CD4-positive, alpha-beta T cell treated with Interleukin-21 for 1 hour (primary cell): ENCODE results near the gene MRPS25.

Experiments used
- DNase-seq: peaks from one replicate; pipeline ENCODE4 v3.0.0-alpha.2; 2020

Gene MRPS25

GRCh38 chr3:15081960-15082664 is 17.0 kb upstream of the MRPS25 start:
- DNase-seq: no peak

GRCh38 chr3:15079091-15079490 is 14.0 kb upstream of the MRPS25 start:
- no peak for DNase-seq

DNA sequence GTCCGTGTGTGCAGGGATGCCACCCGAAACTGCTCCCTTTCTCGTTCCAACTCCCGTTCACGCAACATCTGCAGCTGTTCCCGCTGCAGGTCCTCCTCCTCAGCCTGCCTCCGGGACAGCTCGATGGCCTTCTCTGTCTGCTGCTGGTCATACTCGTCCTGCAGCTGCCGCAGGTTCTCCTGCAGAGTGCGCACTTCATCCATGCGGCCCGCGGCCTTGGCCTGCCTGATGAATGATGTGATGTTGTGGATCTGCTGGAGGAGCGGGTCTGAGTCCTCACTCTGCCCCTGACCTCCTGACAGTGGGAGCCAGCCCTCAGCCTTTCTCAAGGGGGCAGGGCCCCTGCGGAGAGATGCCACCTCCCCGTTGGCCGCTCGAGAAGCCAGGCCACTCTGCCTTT is 9.4 kb upstream of the MRPS25 start:
- no peak for DNase-seq

- no peak for DNase-seq
These were observed 6.6 kb upstream of the MRPS25 start for GRCh38 chr3:15071699-15072098.

GRCh38 chr3:15069441-15069840 is 4.3 kb upstream of the MRPS25 start:
- no peak for DNase-seq

DNA sequence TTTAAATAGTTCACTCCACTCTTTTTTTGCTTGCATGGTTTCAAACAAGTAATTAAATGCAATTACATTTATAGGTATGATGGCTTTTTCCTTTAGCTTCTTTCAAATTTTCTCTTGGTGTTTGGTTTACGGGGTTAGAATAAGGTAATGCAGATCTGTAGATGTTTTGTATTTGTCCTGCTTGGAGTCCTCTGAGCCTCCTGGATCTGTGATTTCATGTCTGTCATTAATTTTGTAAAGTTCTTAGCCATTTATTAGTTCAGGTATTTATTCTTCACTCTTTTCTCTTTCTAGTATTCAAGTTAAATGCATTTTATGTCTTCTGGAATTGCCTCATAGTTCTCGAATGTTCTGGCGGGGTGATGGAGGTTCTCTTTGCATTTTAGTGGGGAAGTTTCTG is 1.4 kb upstream of the MRPS25 start:
- no peak for DNase-seq

DNA sequence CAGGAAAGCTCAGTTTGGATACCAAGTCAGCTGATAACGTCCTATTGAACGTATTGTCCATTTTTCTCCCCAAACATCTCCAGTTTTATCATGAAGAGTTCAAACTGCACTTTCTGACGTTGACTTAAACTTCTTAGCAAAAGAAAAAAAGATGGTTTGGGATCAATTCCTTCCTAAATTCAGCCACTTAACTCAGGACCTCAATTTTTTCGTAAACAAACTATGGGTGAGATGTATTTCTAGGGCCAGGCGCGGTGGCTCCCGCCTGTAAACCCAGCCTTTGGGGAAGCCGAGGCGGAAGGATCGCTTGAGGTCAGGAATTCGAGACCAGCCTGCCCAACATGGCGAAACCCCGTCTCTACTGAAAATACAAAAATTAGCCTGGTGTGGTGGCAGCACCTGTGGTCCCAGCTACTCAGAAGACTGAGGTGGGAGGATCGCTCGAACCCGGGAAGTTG is 464 bp upstream of the MRPS25 start:
- DNase-seq: no peak

DNA sequence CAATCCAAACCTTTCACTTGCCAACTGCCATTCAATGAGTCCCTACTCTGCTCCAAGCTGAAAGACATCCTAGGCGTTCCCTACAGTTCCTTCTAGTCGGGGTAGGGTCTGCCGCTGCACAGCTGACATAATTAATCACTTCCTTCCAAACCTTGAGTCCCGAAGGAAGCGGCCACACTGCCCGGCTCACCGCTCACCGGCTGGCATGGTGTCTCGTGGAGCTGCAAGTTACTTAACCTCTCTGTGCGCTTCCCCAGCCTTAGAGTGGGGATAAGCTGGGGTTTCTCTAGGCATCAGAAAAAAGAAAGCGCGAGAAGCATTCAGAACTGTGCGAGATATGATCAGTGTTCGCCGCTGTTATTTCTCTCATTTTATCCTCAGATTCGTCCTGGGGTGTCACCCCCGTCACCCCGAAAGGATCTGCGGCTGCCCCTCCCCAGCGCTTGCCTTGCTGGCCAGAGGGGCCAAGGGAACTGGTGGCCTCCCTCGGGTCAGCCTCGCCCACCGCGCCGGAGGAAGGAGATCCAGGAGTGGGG is 748 bp downstream of the MRPS25 start:
- peak; percentile 9 for DNase-seq

DNA sequence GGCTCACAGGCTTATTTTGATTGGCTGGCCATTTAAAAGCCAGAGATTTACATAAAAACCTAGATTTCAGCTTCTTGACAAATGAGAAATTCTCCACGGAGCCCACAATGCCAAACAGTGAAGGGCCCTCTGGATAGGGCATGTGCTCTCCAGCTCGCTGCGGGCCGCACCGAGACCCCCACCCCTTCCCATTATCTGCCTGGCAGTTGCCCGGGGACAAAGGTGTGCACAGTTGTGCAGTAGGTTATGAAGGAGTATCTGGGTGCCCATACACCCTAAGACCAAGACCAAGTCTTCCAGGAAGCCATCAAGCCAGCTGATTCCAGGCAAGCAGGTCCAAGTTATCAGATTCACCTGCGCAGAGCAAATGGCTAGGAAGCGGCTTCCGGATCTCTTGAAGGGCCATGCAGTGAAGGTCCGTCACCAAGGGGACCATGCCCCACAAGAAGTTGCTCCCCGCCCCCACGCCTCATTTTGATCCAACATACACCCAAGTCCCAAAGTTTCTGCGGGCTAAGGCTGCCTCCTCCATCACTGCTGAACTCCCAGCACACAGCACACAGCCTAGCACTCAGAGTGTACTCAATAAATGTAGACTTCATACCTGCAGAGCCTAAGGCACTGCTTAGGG is 1.3 kb downstream of the MRPS25 start:
- no peak for DNase-seq

- no peak for DNase-seq
These were observed 1.9 kb downstream of the MRPS25 start for GRCh38 chr3:15063238-15063637.

DNA sequence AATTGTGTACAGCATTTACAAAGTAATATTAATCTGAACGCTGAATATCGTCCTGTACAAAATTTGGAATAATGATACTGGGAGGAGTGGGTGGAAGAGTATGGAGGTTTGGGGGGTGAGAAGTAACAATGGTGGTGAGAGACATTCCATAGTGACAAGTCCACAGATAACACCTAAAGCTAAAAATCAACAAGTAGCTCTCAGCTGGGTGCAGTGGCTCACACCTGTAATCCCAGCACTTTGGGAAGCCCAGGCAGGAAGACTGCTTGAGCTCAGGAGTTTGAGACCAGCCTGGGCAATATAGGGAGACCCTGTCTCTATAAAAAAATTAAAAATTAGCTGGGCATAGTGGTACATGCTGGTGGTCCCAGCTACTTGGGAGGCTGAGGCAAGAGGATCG is 5.1 kb downstream of the MRPS25 start:
- DNase-seq: no peak

GRCh38 chr3:15056676-15057404 is 8.3 kb downstream of the MRPS25 start:
- DNase-seq: no peak

DNA sequence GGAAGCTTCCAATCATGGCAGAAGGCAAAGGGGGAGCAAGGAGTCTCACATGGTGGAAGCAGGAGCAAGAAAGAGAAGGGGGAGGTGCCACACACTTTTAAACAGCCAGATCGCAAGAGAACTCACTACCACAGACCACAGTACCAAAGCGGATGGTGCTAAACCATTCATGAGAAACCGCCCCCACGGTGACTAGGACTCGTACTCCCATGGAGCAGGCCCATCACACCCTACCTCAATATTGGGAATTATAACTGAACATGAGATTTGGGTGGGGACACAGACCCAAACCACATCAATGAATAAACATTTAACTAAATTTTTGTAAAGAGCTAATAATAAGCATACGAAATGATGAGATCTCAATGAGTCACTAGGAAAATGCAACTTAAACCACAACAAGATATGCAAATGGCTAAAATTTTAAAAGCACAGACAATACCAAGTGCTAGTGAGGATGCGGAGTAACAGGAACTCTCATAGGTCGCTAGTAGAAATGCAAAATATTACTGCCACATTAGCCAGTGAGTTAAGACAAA is 10.0 kb downstream of the MRPS25 start:
- DNase-seq: peak; percentile 50

DNA sequence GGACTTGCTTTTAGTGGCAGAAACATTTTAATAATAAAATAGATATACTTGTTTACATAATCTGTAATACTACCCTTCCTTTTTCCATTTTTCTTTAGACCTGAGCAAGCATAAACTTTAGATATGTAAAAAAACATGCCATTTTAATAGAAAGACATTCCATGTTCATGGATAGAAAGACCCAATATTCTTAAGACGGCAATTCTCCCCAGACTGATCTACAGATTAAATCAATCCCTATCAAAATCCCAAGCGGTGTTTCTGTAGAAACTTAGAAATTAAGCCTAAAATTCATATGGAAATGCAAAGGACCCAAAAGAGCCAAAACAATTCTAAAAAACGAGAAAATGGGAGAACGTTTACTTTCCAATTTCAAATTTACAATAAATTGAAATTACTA is 11.6 kb downstream of the MRPS25 start:
- no peak for DNase-seq

DNA sequence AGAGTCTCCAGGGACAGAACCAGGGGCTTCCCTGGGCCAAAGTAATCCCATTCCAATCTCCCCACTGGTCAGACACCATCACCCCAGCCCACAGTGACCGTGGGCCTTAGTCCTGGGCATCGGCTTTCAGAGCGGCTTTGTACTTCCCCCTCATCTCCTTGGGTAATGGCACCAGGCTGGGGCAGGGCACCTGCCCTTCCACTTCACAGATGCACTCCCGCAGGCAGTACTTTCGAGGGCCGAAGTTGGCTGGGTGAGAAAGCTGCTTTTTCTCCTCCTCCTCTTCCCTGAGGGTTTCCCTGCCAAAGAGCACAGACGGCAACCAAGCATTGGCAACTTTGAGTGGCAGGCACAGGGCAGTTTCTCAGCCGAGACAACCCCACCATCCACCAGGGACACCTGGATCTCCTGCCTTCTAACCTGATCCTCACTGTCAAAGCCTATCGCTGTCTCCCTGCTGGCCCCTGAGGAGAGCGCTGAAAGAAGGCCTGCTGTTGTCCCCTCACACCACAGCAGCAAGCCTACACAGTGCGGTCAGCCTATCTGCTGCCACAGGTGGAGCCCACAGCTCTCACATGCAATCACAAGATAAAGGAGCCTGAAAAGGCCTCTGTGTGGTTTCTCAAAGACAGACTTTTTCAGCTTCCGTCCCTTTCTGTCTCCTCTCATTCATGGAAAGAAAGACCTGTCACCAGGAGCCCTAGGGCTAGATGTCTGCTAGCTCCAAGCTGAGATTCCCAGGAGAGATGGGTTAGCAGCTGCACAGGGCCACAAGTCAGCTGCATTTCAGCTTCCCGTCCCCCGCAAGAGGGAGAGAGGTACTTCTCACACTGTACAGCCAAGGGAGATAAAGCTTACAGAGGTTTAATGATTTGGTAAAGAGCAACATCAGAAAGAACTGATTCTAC is 12.5 kb downstream of the MRPS25 start:
- DNase-seq: no peak

- peak; percentile 39 for DNase-seq
These were observed 13.6 kb downstream of the MRPS25 start for GRCh38 chr3:15051531-15051930.

DNA sequence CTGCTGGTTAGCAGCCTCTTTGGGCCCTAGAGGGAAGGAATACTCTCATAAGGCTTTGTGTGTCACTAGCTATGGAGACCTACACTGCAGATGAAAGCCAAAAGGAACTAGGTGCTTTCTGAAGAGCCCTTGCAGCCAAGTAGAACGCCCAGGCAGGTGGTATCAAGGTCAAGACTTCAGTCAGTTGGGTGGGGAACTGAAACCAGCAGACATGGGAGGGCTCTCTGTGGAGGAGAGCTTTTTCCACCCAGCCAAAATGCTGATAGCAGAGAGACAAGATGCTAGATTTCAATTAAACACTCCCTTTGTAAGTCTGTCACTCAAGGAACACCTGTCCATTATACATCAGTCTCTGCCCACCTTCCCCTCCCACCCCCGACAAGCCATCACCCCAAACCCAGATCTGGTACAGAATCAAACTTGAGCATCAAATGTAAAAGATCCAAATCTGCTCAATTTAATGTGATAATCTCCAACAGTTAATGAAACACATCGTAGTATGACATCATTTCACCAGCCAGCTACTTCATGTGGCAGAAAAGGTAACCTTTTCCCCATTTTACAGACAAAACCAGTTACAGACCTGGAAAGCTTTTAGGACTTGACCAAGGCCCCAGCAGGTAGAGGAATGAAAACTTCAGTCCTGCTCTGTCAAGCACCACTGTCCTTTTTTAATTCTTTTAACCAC is 14.6 kb downstream of the MRPS25 start:
- DNase-seq: no peak

GRCh38 chr3:15049584-15049983 is 15.5 kb downstream of the MRPS25 start:
- no peak for DNase-seq

DNA sequence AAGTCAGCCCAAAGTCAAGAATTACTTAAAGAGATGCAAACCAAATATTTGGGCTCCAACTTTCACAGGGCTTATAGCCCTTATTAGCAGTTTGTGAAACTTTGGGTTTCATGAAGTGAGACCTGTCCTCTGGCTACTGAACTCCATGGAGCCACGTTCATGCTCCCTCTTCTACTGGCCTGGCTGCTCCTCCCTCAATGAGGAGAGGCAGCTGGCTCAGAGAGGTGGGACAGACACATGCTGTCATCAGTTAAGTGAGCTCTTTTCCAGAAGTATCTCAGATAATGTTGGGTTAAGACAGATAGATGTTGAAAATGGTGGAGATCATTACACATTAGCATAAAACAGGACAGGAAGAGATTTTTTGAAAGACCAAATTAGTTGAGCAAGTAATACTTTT is 19.4 kb downstream of the MRPS25 start:
- DNase-seq: no peak

- DNase-seq: no peak
These were observed 20.8 kb downstream of the MRPS25 start for GRCh38 chr3:15044326-15044725.

- no peak for DNase-seq
These were observed 21.5 kb downstream of the MRPS25 start for GRCh38 chr3:15043408-15044171.
